ENCODE data around the gene AACS.

DNA sequence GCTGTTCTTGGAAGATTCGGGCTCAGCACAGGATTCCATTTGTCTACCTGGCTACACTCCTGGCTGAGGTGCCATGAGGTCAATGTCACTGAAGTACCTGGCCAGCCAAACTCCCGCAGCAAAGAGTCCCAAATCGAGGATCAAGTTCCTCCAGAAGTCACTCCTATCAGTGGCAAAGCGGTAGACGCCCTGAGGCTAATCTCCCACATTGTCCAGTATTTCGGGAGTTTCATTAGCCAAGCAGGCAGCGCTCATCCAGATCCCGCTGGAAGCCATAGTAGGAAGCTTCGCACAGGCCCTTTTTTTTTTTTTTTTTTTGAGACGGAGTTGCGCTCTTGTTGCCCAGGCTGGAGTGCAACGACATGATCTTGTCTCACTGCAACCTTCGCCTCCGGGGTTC lies 8.9 kb upstream of the AACS start:
- TF ChIP-seq, protein P1, sequence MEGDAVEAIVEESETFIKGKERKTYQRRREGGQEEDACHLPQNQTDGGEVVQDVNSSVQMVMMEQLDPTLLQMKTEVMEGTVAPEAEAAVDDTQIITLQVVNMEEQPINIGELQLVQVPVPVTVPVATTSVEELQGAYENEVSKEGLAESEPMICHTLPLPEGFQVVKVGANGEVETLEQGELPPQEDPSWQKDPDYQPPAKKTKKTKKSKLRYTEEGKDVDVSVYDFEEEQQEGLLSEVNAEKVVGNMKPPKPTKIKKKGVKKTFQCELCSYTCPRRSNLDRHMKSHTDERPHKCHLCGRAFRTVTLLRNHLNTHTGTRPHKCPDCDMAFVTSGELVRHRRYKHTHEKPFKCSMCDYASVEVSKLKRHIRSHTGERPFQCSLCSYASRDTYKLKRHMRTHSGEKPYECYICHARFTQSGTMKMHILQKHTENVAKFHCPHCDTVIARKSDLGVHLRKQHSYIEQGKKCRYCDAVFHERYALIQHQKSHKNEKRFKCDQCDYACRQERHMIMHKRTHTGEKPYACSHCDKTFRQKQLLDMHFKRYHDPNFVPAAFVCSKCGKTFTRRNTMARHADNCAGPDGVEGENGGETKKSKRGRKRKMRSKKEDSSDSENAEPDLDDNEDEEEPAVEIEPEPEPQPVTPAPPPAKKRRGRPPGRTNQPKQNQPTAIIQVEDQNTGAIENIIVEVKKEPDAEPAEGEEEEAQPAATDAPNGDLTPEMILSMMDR (IDR thresholded peaks at IDR 0.05; ENCODE audit: poor library complexity), result no peak
- TF ChIP-seq EZH2 (IDR thresholded peaks at IDR 0.05; ENCODE audit: borderline replicate concordance), result no peak

Data from hepatocyte (in vitro differentiated cells).